ENCODE data around the gene SWSAP1. TPM values are rescaled to one million over a fixed set of nuclear protein-coding genes. Genes with fewer than 3 reads are reported as not detected.
"Not testable (repeated sequence)": the region's sequence is repeated elsewhere in the genome, so short reads cannot be mapped to it uniquely, and the experiment has no call there.

SWSAP1 gene
- total RNA-seq, 6 donors from 2014 or later = 0.89 to 13.6 (median 3.7) TPM

DNA sequence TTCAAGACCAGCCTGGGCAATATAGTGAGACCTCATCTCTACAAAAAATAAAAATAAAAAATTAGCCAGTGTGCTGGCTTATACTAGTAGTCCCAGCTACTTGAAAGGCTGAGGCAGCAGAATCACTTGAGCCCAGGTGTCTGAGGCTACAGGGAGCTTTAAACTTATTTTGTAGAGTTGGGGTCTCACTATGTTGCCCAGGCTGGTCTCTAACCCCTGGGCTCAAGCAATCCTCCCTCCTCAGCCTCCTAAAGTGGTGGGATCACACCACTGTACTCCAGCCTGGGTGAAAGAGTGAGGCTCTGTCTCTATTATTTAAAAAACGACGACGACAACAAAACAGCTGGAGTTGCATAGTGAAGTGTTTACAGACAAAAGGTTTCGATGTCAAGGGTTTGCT lies 43.0 kb upstream of the SWSAP1 start:
- DNase-seq (no peak), ATAC-seq (ENCODE audit: low FRiP score in 2 of 2) (no peak)
- peak overlapping the region in 2 of 4 donors; percentile 18 to 31 for H3K27ac ChIP-seq
- TF ChIP-seq POLR2A (IDR thresholded peaks at IDR 0.05) (no peak), EP300 (IDR thresholded peaks at IDR 0.05) (no peak), POLR2AphosphoS5 (IDR thresholded peaks at IDR 0.05) (no peak)
- TF ChIP-seq, protein P1, sequence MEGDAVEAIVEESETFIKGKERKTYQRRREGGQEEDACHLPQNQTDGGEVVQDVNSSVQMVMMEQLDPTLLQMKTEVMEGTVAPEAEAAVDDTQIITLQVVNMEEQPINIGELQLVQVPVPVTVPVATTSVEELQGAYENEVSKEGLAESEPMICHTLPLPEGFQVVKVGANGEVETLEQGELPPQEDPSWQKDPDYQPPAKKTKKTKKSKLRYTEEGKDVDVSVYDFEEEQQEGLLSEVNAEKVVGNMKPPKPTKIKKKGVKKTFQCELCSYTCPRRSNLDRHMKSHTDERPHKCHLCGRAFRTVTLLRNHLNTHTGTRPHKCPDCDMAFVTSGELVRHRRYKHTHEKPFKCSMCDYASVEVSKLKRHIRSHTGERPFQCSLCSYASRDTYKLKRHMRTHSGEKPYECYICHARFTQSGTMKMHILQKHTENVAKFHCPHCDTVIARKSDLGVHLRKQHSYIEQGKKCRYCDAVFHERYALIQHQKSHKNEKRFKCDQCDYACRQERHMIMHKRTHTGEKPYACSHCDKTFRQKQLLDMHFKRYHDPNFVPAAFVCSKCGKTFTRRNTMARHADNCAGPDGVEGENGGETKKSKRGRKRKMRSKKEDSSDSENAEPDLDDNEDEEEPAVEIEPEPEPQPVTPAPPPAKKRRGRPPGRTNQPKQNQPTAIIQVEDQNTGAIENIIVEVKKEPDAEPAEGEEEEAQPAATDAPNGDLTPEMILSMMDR (IDR thresholded peaks at IDR 0.05) = no peak
- no peak overlapping the region for H3K4me3 ChIP-seq
- 64 to 77% methylated on average over 4 of the region's 4 CpGs for WGBS, 2 donors
- no peaks in the 10 kb centered on the region for H3K27me3 ChIP-seq
- H3K4me1 ChIP-seq = no peaks in the 10 kb centered on the region
- H3K36me3 ChIP-seq = peaks cover 14 to 99% (median 68%) of the 10 kb centered on the region in 4 donors
- no peaks in the 10 kb centered on the region for H3K9me3 ChIP-seq

DNA sequence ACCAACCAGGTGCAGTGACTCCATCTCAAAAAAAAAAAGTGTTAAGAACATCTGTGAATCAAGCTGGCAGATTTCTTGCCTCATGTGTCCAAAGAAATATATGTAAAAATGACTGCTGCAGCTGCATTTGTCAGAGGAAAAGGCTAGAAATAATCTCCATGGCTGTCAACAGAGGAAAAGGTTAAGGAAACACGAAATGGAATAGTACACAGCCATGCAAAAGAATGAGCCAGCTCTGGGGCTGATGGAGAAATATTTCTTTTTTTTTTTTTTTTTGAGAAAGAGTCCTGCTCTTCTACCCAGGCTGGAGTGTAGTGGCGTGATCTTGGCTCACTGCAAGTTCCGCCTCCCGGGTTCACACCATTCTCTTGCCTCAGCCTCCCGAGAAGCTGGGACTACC lies 41.6 kb upstream of the SWSAP1 start:
- no peak for ATAC-seq (ENCODE audit: low FRiP score in 2 of 2)
- Histone ChIP-seq H3K9me3 (no peaks in the 10 kb centered on the region), H3K4me1 (peaks cover 0 to 6% (median under 1%) of the 10 kb centered on the region in 4 donors), H3K4me3 (no peak overlapping the region), H3K27me3 (no peaks in the 10 kb centered on the region), H3K27ac (no peak overlapping the region), H3K36me3 (peaks cover 14 to 94% (median 64%) of the 10 kb centered on the region in 4 donors)
- WGBS, 2 donors = 93 to 94% methylated on average over 5 of the region's 5 CpGs
- TF ChIP-seq POLR2AphosphoS5 (IDR thresholded peaks at IDR 0.05) = no peak
- TF ChIP-seq, protein P1 (IDR thresholded peaks at IDR 0.05) = no peak
- TF ChIP-seq POLR2A (IDR thresholded peaks at IDR 0.05) = no peak
- no peak for TF ChIP-seq EP300 (IDR thresholded peaks at IDR 0.05)
- no peak for DNase-seq

DNA sequence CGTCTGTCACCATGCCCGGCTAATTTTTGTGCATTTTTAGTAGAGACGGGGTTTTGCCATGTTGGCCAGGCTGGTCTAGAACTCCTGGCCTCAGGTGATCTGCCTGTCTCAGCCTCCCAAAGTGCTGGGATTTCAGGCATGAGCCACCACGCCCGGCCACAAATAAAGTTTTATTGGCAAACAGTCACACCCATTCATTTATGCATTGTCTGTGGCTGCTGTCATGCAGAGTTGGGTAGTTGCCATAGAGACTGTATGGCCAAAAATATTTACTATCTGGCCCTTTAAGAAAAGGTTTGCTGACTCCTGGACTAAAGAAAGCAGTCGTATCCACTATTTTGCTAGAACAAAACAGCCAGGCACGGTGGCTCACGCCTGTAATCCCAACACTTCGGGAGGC lies 40.6 kb upstream of the SWSAP1 start:
- H3K4me3 ChIP-seq; ATAC-seq (ENCODE audit: low FRiP score in 2 of 2); DNase-seq; H3K27me3 ChIP-seq; H3K27ac ChIP-seq; H3K9me3 ChIP-seq: not testable (repeated sequence)
- 86 to 90% methylated on average over 9 of the region's 9 CpGs for WGBS, 2 donors
- Histone ChIP-seq H3K36me3 (peaks cover 14 to 84% (median 60%) of the 10 kb centered on the region in 4 donors), H3K4me1 (peaks cover 9 to 16% (median 11%) of the 10 kb centered on the region in 4 donors)

DNA sequence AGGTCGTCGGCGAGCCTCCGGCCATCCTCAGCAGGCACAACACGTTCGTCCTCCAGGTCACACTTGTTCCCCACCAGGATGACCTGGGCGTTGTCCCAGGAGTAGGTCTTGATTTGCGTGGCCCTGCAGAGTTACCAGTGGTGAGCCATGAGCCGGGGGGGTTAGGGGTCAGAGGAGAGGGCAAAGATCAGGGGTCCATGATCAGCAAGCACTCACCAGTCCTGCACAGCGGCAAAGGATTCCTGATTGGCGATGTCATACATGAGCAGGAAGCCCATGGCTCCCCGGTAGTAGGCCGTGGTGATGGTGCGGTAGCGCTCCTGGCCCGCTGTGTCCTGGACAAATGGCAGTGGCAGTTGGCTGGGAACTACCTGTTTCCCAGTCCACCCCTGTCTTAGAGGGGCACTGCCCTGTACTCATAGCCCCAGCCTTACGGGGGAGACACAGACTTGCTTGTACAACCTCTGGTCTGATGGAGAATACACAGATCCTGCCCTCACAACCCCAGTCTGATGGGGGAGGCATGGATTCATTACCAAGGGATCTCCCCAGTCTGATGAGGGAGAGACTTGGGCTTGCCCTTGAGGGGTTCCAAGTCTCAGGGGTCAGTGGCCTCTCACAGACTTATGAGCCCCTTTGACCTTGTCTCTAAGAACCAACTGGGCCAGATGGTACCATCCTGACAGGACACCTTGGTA lies 38.9 kb upstream of the SWSAP1 start:
- WGBS, 2 donors = 95% methylated on average over 11 of the region's 17 CpGs
- ATAC-seq (ENCODE audit: low FRiP score in 2 of 2) = no peak
- Histone ChIP-seq H3K4me3 (no peak overlapping the region), H3K4me1 (peaks cover 17 to 30% (median 20%) of the 10 kb centered on the region in 4 donors), H3K36me3 (peaks cover 14 to 66% (median 46%) of the 10 kb centered on the region in 4 donors), H3K27me3 (no peaks in the 10 kb centered on the region), H3K27ac (no peak overlapping the region), H3K9me3 (no peaks in the 10 kb centered on the region)
- TF ChIP-seq, protein P1 (IDR thresholded peaks at IDR 0.05) = no peak
- no peak for TF ChIP-seq EP300 (IDR thresholded peaks at IDR 0.05)
- no peak for TF ChIP-seq POLR2AphosphoS5 (IDR thresholded peaks at IDR 0.05)
- TF ChIP-seq POLR2A (IDR thresholded peaks at IDR 0.05) = no peak
- no peak for DNase-seq

DNA sequence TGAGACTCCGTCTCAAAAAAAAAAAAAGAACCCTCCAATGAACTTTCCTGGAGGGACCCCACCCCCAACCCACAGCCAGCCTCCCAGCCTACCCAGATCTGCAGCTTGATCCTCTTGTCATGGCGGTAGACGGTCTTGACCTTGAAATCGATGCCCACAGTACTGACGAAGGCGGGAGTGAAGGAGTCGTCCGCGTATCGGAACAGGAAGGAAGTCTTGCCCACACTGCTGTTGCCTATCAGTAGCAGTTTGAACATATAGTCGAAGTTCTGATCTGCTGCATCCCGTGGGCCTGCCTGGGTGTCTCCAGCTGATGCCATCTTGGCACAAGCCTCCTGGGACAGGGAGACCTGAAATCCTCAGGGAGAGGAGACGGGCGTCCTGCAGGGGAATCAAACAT lies 37.4 kb upstream of the SWSAP1 start:
- no peak for DNase-seq
- H3K27ac ChIP-seq = peak overlapping the region in 1 of 4 donors; percentile 12
- no peaks in the 10 kb centered on the region for H3K9me3 ChIP-seq
- WGBS, 2 donors = 64 to 73% methylated on average over 13 to 14 of the region's 14 CpGs
- TF ChIP-seq POLR2A (IDR thresholded peaks at IDR 0.05) = no peak
- TF ChIP-seq POLR2AphosphoS5 (IDR thresholded peaks at IDR 0.05) = no peak
- no peak for TF ChIP-seq EP300 (IDR thresholded peaks at IDR 0.05)
- TF ChIP-seq, protein P1 (IDR thresholded peaks at IDR 0.05) = no peak
- peaks cover 14 to 52% (median 39%) of the 10 kb centered on the region in 4 donors for H3K36me3 ChIP-seq
- no peaks in the 10 kb centered on the region for H3K27me3 ChIP-seq
- peaks cover 17 to 30% (median 20%) of the 10 kb centered on the region in 4 donors for H3K4me1 ChIP-seq
- no peak for ATAC-seq (ENCODE audit: low FRiP score in 2 of 2)
- no peak overlapping the region for H3K4me3 ChIP-seq

All from upper lobe of left lung (tissue), 6 donors.